GM19397 (cell line): Measurements from ENCODE around the gene SPSB4.
"Not testable (repeated sequence)": the region's sequence is repeated elsewhere in the genome, so short reads cannot be mapped to it uniquely, and the experiment has no call there.

Experiments
- ATAC-seq: cut with Tn5 transposase; IDR thresholded peaks from one replicate; pipeline ENCODE4 v1.9.1; 2021; ENCODE audit warnings: mild to moderate bottlenecking, moderate library complexity; ENCODE audit not compliant: unreplicated experiment

The SPSB4 gene

DNA sequence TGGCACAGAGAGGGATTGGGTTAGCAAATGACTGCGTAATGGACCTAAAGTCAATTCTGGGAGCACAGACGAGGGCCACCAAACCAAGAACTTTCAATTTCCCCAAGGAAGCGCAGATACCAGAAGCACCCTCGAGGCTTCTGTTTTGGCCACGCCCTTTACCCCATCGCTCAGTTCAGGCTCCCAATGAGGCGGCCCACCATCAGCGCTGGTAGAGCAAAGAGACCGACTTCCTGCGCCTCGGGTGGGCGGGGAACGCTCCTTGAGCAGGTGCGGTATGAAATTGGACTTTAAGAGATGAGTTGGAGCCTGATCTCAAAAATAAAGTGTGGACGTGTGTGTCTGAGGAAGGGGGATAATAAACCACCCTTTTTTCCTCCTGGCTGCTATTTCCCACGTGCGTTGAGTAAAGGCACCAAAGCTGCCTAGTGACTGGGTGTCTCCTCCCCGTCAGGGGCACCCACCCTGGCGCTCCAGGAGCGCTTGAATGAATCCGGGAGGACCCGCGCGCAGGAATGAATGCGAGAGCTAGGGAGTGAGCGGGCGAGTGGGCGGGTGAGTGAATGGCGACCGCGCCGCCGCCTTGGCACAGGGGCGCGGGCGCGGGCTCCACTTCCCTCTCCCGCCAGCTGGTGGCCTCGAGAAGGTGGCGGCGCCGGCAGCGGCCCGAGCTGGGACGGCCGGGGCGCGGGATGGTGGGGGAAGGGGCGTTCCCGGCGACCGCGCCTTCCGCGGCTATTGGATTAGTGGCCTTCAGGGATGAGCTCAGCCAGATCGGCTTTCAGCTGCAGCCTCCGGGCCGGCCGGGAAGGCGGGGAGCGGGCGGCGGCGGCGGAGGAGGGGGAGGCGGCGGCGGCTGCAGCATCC, at the start of gene SPSB4:
SPSB4 (plus strand) TSS at position 772 of the 867 bp plus-strand sequence. CDS start 14,758 bp downstream, outside the sequence.
- no peak for ATAC-seq

- no peak for ATAC-seq
Observed at GRCh38 chr3:141006344-141006743, 44.8 kb upstream of the SPSB4 start.

DNA sequence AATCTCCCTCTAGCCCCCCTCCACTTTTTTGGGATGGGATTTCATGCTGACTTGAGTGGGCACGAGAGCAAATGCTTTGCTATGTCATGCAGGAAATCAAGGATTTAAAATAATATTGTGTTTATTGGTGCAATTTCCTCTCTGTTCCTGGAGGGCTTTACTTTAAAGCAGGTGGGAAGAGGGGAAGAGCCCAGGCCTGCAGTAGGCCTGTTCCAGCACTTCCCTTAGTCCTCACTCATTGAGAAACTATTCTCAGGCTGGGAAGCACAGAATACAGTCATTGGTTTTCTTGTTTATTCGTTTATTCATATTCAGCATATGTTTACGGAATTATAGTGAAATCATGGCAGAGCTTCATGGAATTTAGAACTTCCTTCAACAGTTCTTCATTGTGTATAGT, 41.7 kb upstream of the SPSB4 start:
- ATAC-seq = no peak

- peak; percentile 50 for ATAC-seq
Observed at GRCh38 chr3:141011232-141011996, 39.7 kb upstream of the SPSB4 start.

- ATAC-seq = no peak
Observed at GRCh38 chr3:141011997-141012262, 39.2 kb upstream of the SPSB4 start.

GRCh38 chr3:141012571-141012970, 38.6 kb upstream of the SPSB4 start:
- no peak for ATAC-seq

DNA sequence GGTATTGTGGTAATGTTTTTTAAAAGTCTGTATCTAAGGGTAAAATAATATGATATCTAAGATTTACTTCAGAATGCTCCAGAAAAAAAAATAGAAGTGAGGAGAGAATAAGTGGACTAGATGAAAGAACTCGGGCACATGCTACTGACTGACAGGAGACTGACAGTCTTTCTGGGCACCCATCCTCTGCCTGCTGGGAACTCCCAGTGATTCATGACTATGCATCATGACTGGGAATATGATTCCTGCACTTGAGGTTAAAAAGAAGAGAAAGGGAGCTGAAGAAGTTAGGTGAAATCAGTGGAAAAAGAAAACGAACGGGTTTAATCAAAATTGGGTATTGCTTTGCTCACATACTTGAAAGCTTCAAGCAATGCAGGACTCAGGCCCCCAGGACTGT, 35.7 kb upstream of the SPSB4 start:
- ATAC-seq = no peak

DNA sequence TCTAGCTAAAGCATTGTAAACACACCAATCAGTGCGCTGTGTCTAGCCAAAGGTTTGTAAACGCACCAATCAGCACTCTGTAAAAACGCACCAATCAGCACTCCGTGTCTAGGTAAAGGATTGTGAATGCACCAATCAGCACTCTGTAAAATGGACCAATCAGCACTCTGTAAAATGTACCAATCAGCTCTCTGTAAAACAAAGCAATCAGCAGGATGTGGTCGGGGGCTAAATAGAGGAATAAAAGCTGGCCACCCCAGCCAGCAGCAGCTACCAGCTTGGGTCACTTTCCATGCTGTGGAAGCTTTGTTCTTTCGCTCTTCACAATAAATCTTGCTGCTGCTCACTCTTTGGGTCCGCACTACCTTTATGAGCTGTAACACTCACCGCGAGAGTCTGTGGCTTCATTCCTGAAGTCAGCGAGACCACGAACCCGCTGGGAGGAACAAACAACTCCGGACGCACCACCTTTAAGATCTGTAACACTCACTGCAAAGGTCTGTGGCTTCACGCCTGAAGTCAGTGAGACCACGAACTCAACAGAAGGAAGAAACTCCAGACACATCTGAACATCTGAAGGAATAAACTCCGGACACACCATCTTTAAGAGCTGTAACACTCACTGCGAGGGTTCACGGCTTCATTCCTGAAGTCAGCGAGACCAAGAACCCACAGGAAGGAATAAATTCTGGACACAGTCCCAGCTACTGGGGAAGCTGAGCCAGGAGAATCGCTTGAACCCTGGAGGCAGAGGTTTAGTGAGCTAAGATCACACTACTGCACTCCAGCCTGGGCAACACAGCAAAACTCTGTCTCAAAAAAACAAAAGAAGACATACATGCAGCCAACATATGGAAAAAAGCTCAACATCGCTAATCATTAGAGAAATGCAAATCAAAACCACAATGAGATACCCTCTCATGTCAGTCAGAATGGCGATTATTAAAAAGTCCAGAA, 33.5 kb upstream of the SPSB4 start:
- not testable (repeated sequence) for ATAC-seq

- ATAC-seq = no peak
Observed at GRCh38 chr3:141019244-141019643, 31.9 kb upstream of the SPSB4 start.

DNA sequence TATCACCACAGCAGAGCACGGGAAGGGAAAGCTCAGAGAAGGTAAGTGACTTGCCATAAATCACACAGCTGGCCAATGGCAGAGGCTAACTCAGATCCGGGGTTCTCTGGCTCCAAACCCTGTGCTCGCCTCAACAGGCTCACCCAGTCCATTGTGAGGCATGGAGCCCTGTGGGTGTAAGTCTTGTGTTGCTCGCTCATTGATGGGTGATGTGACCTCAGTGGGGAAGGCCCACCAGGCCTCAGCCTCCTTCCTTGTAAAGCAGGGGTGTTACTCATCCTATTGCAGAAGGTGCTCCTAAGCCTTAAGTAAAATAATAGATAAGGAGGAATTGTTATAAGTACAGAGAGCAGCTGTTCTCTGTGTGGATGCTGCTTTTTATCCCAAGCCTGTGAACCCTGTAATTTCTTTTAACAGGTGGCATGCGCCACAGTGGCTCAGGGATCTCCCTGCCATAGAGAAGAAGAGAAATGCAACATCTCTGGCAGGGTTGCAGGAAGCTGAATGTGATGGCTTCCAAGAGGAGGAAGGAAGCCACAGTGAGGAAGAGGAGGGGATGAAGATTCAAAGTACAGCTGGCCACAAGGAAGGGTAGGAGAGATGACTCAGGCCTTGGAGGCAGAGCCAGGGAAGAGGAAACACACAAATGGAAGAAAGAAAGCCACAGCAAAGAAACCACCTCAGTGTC, 30.9 kb upstream of the SPSB4 start:
- ATAC-seq = no peak

DNA sequence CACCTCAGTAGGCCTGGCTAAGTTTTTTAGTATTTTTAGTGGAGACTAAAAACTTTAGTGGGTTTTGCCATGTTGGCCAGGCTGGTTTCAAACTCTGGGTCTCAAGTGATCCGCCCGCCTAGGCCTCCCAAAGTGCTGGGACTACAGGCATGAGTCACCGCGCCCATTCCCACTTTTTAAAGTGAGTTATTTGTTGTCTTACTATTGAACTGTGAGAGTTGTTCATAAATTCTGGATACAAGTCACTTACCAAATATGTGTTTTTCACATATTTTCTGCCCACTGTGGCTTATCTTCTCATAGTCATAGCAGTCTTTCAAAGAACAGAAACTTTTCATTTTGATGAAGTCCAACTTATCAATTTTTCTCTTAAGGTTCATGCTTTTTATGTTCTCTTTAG, 29.9 kb upstream of the SPSB4 start:
- ATAC-seq = no peak

GRCh38 chr3:141030296-141030695, 20.9 kb upstream of the SPSB4 start:
- no peak for ATAC-seq

- no peak for ATAC-seq
Observed at GRCh38 chr3:141039589-141039988, 11.6 kb upstream of the SPSB4 start.

DNA sequence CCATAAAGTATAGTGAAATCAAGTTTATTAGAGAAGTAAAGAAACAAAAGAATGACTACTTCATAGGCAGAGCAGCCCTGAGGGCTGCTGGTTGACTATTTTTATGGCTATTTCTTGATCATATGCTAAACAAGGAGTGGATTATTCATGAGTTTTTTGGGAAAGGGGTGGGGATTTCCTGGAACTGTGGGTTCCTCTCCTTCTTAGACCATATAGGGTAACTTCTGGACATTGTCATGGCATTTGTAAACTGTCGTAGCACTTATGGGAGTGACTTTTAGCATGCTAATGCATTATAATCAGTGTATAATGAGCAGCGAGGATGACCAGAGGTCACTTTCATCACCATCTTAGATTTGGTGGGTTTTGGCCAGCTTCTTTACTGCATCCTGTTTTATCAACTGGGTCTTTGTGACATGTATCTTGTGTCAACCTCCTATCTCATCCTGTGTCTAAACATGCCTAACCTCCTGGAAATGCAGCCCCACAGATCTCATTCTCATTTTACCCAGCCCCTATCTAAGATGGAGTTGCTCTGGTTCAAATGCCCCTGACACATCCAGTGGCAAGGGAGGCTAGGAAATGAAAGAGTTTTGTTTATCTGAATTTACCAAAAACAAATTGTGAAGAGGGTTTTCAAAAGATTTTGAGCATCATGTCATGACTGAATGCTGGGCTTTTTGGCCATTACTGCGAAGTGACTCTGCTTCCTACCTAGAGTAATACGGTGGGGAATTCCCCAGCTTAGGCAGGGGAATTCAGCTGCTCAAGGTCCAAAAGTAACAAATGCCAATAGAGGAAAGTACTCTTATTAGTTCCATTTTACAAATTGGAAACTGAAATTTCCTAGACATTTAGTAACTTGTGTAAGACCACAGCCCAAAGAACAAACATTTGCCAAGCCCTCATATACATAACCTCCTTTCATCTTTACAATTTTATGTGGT, 6.2 kb upstream of the SPSB4 start:
- ATAC-seq = peak; percentile 68

- ATAC-seq = no peak
Observed at GRCh38 chr3:141045849-141046248, 5.3 kb upstream of the SPSB4 start.

DNA sequence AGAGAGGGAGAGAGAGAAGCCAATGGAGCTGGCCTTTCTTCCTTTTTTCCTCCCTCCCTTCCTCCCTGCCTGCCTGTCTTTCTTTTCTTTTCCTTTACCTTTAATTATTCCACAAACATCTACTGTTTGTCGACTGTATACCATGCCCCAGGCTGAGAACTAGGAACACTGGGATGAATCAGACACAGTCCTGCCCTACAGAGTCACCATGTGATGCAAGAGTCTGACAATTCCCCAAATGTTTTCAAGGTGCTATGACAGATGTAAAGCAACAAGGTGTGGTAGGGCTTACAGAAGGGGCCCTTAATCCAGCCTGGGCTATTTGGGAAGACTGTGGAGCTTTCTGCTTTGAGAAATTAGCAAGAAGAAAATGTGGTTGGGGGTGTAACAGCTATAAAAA, 4.0 kb upstream of the SPSB4 start:
- ATAC-seq = no peak

DNA sequence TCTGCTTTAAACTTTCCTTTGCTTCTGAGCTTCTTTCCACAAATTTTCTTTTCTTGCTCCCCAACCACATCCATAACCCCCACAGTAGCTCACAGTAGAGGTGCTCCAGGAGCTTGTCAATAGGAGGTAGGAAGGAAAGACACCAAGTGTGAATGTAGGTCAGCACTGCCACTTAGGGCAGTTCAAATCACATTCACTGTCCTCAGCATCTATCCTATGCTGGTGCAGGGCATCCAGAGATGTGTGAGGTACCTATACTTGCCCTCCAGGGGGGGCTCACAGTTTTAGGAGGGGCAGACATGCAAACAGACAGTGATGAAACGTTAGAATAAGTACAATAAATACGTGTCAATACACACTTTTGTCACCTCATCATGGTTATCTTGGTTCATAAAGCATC, 1.5 kb upstream of the SPSB4 start:
- no peak for ATAC-seq

GRCh38 chr3:141051443-141052200, 475 bp downstream of the SPSB4 start:
- ATAC-seq = no peak
